HepG2 (cell line): ENCODE data around the gene AKTIP. TPM values are rescaled to one million over a fixed set of nuclear protein-coding genes. Genes with fewer than 3 reads are reported as not detected.

Source experiments
- ADNP ChIP-seq: sonication (generic); formaldehyde crosslinking; IDR thresholded peaks from 2 replicates; pipeline ENCODE4 v1.4.0; 2020; ENCODE audit warnings: missing genetic modification reagents
- CENPT ChIP-seq: sonication (generic); formaldehyde crosslinking; IDR thresholded peaks from 2 replicates; pipeline ENCODE4 v1.8.0; 2022; ENCODE audit warnings: low read depth, mild to moderate bottlenecking, moderate library complexity, missing genetic modification reagents
- MTA1 ChIP-seq: sonication (generic); formaldehyde crosslinking; IDR thresholded peaks from 2 replicates; pipeline ENCODE4 v1.4.0; 2020; ENCODE audit warnings: missing genetic modification reagents, mild to moderate bottlenecking, borderline replicate concordance
- MXD4 ChIP-seq: IDR thresholded peaks from 2 replicates; pipeline ENCODE4 v1.6.1; 2016; ENCODE audit warnings: mild to moderate bottlenecking, missing biosample characterization, missing genetic modification reagents
- POLR2G ChIP-seq: fragments of 200-400 bp; formaldehyde crosslinking; IDR thresholded peaks from 2 replicates; pipeline ENCODE4 v1.6.1; 2018; ENCODE audit warnings: mild to moderate bottlenecking, low read depth, low read length, moderate library complexity
- SP4 ChIP-seq: sonication (generic); formaldehyde crosslinking; IDR thresholded peaks from 2 replicates; pipeline ENCODE4 v1.8.1; 2023; ENCODE audit warnings: mild to moderate bottlenecking, missing genetic modification reagents
- STAG1 ChIP-seq: sonication (generic); formaldehyde crosslinking; IDR thresholded peaks from 2 replicates; pipeline ENCODE4 v1.4.0; 2020; ENCODE audit warnings: missing genetic modification reagents
- TGIF2 ChIP-seq: IDR thresholded peaks from 2 replicates; pipeline ENCODE4 v1.6.1; 2016; ENCODE audit warnings: control low read depth, missing compliant biosample characterization
- ZBTB38 ChIP-seq: sonication (generic); formaldehyde crosslinking; IDR thresholded peaks from 2 replicates; pipeline ENCODE4 v1.5.1; 2020; ENCODE audit warnings: mild to moderate bottlenecking, missing genetic modification reagents
- ZNF616 ChIP-seq: sonication (generic); formaldehyde crosslinking; IDR thresholded peaks from 2 replicates; pipeline ENCODE4 v1.5.0; 2020; ENCODE audit warnings: low read depth, mild to moderate bottlenecking, missing genetic modification reagents
- ZNF674 ChIP-seq: sonication (generic); formaldehyde crosslinking; IDR thresholded peaks from 2 replicates; pipeline ENCODE4 v1.5.0; 2020; ENCODE audit warnings: low read depth, mild to moderate bottlenecking, missing genetic modification reagents
- polyA plus RNA-seq, 8 experiments: library from polyadenylated mRNA; depleted of rRNA in 3 of 8; stranded (reverse) in 7 of 8; unstranded in 1 of 8; fragments of >200 nt; fragmentation: Illumina TruSeq in 4 of 8; extraction: Trizol in 4 of 8; gene quantifications; 2 replicates each; pipeline versions ENCODE4 v1.2.1 to v1.2.3, GENCODE V29; 2011 to 2016; ENCODE audit warnings: low read depth in 4 of 8, missing spikeins in 1 of 8, mixed read lengths in 1 of 8; ENCODE audit not compliant: insufficient read depth in 1 of 8
- total RNA-seq, 5 experiments: library from RNA; depleted of rRNA; stranded (reverse); fragments of >200 nt; fragmentation: Illumina TruSeq; extraction: Trizol; gene quantifications; 2 replicates each; pipeline ENCODE4 v1.2.3, GENCODE V29; 2016; ENCODE audit warnings: low read depth in 1 of 5
- TF ChIP-seq, protein P1 (sequence below): sonication (generic); formaldehyde crosslinking; IDR thresholded peaks from 2 replicates; pipeline ENCODE4 v1.8.0; 2022; ENCODE audit warnings: mild to moderate bottlenecking, missing genetic modification reagents
- TF ChIP-seq, protein P2 (sequence below): sonication (generic); formaldehyde crosslinking; IDR thresholded peaks from 2 replicates; pipeline ENCODE4 v1.5.0; 2020; ENCODE audit warnings: missing genetic modification reagents, mild to moderate bottlenecking, borderline replicate concordance
- TF ChIP-seq, protein P3 (sequence below): sonication (generic); formaldehyde crosslinking; IDR thresholded peaks from 2 replicates; pipeline ENCODE4 v1.5.1; 2020; ENCODE audit warnings: mild to moderate bottlenecking, missing genetic modification reagents
- TF ChIP-seq, protein P4 (sequence below): sonication (generic); formaldehyde crosslinking; IDR thresholded peaks from 2 replicates; pipeline ENCODE4 v1.5.0; 2020; ENCODE audit warnings: missing genetic modification reagents
- TF ChIP-seq, protein P5 (sequence below): sonication (generic); formaldehyde crosslinking; IDR thresholded peaks from 2 replicates; pipeline ENCODE4; 2020; ENCODE audit warnings: missing genetic modification reagents, mild to moderate bottlenecking, borderline replicate concordance
- TF ChIP-seq, protein P6 (sequence below): sonication (generic); formaldehyde crosslinking; IDR thresholded peaks from 2 replicates; pipeline ENCODE4 v1.4.0; 2020; ENCODE audit warnings: missing genetic modification reagents
- TF ChIP-seq, protein P7 (sequence below): IDR thresholded peaks from 2 replicates; pipeline ENCODE4 v1.6.1; 2018; ENCODE audit warnings: missing genetic modification reagents, mild to moderate bottlenecking, missing compliant biosample characterization

AKTIP gene
- total and polyA plus RNA-seq, 2 of the 13 experiments (the other 11 are each of a cell fraction or from before 2014, with no cell fraction given): 28.8 to 49.0 TPM

DNA sequence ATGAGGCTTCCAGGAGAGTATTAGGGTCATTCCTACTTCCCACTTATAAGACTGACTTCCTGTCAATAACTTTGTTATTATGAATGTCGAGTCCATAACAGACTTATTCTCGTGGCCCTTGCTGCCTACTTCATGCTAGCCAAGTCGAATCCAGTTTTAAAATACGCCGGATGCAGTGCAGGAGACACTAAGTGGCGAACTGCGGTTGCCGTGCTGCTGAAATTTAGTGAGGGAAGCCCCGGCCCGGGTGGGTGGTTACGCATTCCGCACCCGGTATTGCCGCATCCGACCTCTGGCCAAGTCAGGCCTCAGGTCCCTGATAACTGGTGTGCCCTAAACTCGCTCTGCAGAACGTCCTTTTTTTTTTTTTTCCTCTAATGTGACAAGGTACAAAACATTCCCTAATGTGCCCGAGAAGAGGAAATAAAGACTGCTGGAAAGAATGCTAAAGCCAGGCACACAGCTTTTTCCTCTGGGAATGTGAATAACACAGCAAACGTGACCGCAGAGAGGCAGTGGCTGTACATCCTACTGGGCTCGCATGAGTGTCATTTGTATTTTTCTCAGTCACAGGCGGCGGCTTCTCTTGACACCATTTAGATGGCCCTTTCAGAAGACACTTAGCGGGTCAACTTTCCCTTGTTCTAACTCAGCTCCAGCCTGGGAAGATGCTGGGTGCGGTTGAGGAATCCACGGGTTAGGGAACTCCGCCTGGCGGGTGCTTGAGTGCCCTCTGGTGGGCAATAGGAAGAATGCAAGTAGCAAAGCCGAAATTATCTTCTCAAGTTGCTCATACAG lies 7.1 kb upstream of the AKTIP start (continued):
- TF ChIP-seq SP4 (CRISPR knock-in tag) (0 out of 2 replicates have a peak, but pooled peaks have one; percentile 39), MXD4 (CRISPR knock-in tag) (no peak; the same call in 1 of the 2 replicates), ZBTB38 (CRISPR knock-in tag) (peak; percentile 40; the same call in 1 of the 2 replicates), POLR2G (peak; percentile 42; the same call in 1 of the 2 replicates), STAG1 (CRISPR knock-in tag) (peak; percentile 73), ZNF616 (no peak), ZNF674 (CRISPR knock-in tag) (no peak), ADNP (CRISPR knock-in tag) (no peak), CENPT (no peak), MTA1 (CRISPR knock-in tag) (0 out of 2 replicates have a peak, but pooled peaks have one; percentile 16), TGIF2 (CRISPR knock-in tag) (no peak)
- TF ChIP-seq, protein P1, sequence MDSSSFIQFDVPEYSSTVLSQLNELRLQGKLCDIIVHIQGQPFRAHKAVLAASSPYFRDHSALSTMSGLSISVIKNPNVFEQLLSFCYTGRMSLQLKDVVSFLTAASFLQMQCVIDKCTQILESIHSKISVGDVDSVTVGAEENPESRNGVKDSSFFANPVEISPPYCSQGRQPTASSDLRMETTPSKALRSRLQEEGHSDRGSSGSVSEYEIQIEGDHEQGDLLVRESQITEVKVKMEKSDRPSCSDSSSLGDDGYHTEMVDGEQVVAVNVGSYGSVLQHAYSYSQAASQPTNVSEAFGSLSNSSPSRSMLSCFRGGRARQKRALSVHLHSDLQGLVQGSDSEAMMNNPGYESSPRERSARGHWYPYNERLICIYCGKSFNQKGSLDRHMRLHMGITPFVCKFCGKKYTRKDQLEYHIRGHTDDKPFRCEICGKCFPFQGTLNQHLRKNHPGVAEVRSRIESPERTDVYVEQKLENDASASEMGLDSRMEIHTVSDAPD (CRISPR knock-in tag): no peak
- TF ChIP-seq, protein P2, sequence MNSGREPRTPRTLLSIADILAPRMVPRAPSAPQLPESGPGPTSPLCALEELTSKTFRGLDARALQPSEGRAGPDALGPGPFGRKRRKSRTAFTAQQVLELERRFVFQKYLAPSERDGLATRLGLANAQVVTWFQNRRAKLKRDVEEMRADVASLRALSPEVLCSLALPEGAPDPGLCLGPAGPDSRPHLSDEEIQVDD (CRISPR knock-in tag): no peak
- TF ChIP-seq, protein P3, sequence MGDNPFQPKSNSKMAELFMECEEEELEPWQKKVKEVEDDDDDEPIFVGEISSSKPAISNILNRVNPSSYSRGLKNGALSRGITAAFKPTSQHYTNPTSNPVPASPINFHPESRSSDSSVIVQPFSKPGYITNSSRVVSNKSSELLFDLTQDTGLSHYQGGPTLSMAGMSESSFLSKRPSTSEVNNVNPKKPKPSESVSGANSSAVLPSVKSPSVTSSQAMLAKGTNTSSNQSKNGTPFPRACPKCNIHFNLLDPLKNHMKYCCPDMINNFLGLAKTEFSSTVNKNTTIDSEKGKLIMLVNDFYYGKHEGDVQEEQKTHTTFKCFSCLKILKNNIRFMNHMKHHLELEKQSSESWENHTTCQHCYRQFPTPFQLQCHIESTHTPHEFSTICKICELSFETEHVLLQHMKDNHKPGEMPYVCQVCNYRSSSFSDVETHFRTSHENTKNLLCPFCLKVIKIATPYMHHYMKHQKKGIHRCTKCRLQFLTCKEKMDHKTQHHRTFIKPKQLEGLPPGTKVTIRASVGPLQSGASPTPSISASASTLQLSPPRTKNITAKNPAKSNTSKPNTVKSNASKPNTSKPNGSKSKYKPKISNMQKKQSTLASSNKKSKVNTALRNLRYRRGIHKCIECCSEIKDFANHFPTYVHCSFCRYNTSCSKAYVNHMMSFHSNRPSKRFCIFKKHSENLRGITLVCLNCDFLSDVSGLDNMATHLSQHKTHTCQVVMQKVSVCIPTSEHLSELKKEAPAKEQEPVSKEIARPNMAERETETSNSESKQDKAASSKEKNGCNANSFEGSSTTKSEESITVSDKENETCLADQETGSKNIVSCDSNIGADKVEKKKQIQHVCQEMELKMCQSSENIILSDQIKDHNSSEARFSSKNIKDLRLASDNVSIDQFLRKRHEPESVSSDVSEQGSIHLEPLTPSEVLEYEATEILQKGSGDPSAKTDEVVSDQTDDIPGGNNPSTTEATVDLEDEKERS (CRISPR knock-in tag): peak; percentile 65; the same call in 1 of the 2 replicates
- TF ChIP-seq, protein P4, sequence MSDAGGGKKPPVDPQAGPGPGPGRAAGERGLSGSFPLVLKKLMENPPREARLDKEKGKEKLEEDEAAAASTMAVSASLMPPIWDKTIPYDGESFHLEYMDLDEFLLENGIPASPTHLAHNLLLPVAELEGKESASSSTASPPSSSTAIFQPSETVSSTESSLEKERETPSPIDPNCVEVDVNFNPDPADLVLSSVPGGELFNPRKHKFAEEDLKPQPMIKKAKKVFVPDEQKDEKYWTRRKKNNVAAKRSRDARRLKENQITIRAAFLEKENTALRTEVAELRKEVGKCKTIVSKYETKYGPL (CRISPR knock-in tag): no peak
- TF ChIP-seq, protein P5, sequence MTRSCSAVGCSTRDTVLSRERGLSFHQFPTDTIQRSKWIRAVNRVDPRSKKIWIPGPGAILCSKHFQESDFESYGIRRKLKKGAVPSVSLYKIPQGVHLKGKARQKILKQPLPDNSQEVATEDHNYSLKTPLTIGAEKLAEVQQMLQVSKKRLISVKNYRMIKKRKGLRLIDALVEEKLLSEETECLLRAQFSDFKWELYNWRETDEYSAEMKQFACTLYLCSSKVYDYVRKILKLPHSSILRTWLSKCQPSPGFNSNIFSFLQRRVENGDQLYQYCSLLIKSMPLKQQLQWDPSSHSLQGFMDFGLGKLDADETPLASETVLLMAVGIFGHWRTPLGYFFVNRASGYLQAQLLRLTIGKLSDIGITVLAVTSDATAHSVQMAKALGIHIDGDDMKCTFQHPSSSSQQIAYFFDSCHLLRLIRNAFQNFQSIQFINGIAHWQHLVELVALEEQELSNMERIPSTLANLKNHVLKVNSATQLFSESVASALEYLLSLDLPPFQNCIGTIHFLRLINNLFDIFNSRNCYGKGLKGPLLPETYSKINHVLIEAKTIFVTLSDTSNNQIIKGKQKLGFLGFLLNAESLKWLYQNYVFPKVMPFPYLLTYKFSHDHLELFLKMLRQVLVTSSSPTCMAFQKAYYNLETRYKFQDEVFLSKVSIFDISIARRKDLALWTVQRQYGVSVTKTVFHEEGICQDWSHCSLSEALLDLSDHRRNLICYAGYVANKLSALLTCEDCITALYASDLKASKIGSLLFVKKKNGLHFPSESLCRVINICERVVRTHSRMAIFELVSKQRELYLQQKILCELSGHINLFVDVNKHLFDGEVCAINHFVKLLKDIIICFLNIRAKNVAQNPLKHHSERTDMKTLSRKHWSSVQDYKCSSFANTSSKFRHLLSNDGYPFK: peak; percentile 74; the same call in 1 of the 2 replicates
- TF ChIP-seq, protein P6, sequence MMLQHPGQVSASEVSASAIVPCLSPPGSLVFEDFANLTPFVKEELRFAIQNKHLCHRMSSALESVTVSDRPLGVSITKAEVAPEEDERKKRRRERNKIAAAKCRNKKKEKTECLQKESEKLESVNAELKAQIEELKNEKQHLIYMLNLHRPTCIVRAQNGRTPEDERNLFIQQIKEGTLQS: peak; percentile 44; the same call in 1 of the 2 replicates
- TF ChIP-seq, protein P7, sequence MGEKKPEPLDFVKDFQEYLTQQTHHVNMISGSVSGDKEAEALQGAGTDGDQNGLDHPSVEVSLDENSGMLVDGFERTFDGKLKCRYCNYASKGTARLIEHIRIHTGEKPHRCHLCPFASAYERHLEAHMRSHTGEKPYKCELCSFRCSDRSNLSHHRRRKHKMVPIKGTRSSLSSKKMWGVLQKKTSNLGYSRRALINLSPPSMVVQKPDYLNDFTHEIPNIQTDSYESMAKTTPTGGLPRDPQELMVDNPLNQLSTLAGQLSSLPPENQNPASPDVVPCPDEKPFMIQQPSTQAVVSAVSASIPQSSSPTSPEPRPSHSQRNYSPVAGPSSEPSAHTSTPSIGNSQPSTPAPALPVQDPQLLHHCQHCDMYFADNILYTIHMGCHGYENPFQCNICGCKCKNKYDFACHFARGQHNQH: peak; percentile 38; the same call in 1 of the 2 replicates
